ENCODE measurements around the gene PHC3. TPM values are rescaled to one million over a fixed set of nuclear protein-coding genes. Genes with fewer than 3 reads are reported as not detected.
"Not testable (repeated sequence)": the region's sequence is repeated elsewhere in the genome, so short reads cannot be mapped to it uniquely, and the experiment has no call there.

PHC3 gene
- total and polyA plus RNA-seq, 2 donors (not counting 1 experiment from before 2014, with no cell fraction given) = 36.0 to 63.2 TPM

- Histone ChIP-seq H3K4me3 (replicated peaks in 1 of 4; ENCODE audit: control extremely low read depth in 1 of 4, insufficient read depth in 1 of 4, low read depth in 3 of 4, low read length in 4 of 4) (no peak overlapping the region), H3K27ac (ENCODE audit: insufficient read depth, low read length) (no peak overlapping the region), H3K4me1 (ENCODE audit: control insufficient read depth, extremely low read depth, insufficient read depth, low read length) (no peaks in the 10 kb centered on the region), H3K9me3 (ENCODE audit: control insufficient read depth, insufficient read depth, low read depth, low read length) (no peaks in the 10 kb centered on the region), H3K9ac (ENCODE audit: insufficient read depth, low read length) (no peak overlapping the region), H3K36me3 (ENCODE audit: control insufficient read depth, insufficient read depth, low read length) (no peaks in the 10 kb centered on the region), H2AFZ (ENCODE audit: low read length) (no peak overlapping the region), H4K20me1 (ENCODE audit: control insufficient read depth, extremely low read depth, insufficient read depth, low read length) (no peaks in the 10 kb centered on the region), H3K27me3 (ENCODE audit: control insufficient read depth, insufficient read depth, low read length) (no peaks in the 10 kb centered on the region), H3K79me2 (ENCODE audit: control insufficient read depth, insufficient read depth, low read length) (no peaks in the 10 kb centered on the region), H3K4me2 (ENCODE audit: extremely low read depth, insufficient read depth, low read length) (no peak overlapping the region)
- TF ChIP-seq, protein P1, sequence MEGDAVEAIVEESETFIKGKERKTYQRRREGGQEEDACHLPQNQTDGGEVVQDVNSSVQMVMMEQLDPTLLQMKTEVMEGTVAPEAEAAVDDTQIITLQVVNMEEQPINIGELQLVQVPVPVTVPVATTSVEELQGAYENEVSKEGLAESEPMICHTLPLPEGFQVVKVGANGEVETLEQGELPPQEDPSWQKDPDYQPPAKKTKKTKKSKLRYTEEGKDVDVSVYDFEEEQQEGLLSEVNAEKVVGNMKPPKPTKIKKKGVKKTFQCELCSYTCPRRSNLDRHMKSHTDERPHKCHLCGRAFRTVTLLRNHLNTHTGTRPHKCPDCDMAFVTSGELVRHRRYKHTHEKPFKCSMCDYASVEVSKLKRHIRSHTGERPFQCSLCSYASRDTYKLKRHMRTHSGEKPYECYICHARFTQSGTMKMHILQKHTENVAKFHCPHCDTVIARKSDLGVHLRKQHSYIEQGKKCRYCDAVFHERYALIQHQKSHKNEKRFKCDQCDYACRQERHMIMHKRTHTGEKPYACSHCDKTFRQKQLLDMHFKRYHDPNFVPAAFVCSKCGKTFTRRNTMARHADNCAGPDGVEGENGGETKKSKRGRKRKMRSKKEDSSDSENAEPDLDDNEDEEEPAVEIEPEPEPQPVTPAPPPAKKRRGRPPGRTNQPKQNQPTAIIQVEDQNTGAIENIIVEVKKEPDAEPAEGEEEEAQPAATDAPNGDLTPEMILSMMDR (conservative IDR thresholded peaks at IDR 0.05 in 1 of 2, IDR thresholded peaks at IDR 0.05 in 1 of 2; ENCODE audit: low read depth in 1 of 2, low read length in 2 of 2) = no peak
- no peak for TF ChIP-seq EZH2 (IDR thresholded peaks at IDR 0.05; ENCODE audit: low read length, missing control alignments)
- DNase-seq (ENCODE audit: low read depth in 2 of 2) = peak in 1 of 2 donors; percentile 39
Observed at GRCh38 chr3:170196833-170197232, 15.3 kb upstream of the PHC3 start.

DNA sequence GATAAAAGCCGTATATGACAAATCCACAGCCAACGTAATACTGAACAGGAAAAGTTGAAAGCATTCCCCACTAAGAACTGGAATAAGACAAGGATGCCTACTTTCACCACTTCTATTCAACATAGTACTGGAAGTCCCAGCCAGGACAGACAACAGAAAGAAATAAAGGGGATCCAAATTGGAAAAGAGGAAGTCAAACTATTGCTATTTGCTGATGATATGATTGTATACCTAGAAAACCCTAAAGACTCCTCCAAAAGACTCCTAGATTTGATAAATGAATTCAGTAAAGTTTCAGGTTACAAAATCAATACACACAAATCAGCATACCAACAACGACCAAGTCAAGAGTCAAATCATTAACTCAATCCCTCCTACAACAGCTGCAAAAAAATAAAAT lies 14.2 kb upstream of the PHC3 start:
- H3K4me2 ChIP-seq (ENCODE audit: extremely low read depth, insufficient read depth, low read length); DNase-seq (ENCODE audit: low read depth in 2 of 2); H2AFZ ChIP-seq (ENCODE audit: low read length); H4K20me1 ChIP-seq (ENCODE audit: control insufficient read depth, extremely low read depth, insufficient read depth, low read length); H3K4me3 ChIP-seq (replicated peaks in 1 of 4; ENCODE audit: control extremely low read depth in 1 of 4, insufficient read depth in 1 of 4, low read depth in 3 of 4, low read length in 4 of 4); H3K27ac ChIP-seq (ENCODE audit: insufficient read depth, low read length); H3K79me2 ChIP-seq (ENCODE audit: control insufficient read depth, insufficient read depth, low read length); H3K4me1 ChIP-seq (ENCODE audit: control insufficient read depth, extremely low read depth, insufficient read depth, low read length); H3K9me3 ChIP-seq (ENCODE audit: control insufficient read depth, insufficient read depth, low read depth, low read length); H3K9ac ChIP-seq (ENCODE audit: insufficient read depth, low read length); H3K36me3 ChIP-seq (ENCODE audit: control insufficient read depth, insufficient read depth, low read length); H3K27me3 ChIP-seq (ENCODE audit: control insufficient read depth, insufficient read depth, low read length): not testable (repeated sequence)

- TF ChIP-seq, protein P1 (conservative IDR thresholded peaks at IDR 0.05 in 1 of 2, IDR thresholded peaks at IDR 0.05 in 1 of 2; ENCODE audit: low read depth in 1 of 2, low read length in 2 of 2) = no peak
- TF ChIP-seq EZH2 (IDR thresholded peaks at IDR 0.05; ENCODE audit: low read length, missing control alignments) = no peak
- Histone ChIP-seq H3K79me2 (ENCODE audit: control insufficient read depth, insufficient read depth, low read length) (no peaks in the 10 kb centered on the region), H3K4me3 (replicated peaks in 1 of 4; ENCODE audit: control extremely low read depth in 1 of 4, insufficient read depth in 1 of 4, low read depth in 3 of 4, low read length in 4 of 4) (no peak overlapping the region), H4K20me1 (ENCODE audit: control insufficient read depth, extremely low read depth, insufficient read depth, low read length) (no peaks in the 10 kb centered on the region), H3K9me3 (ENCODE audit: control insufficient read depth, insufficient read depth, low read depth, low read length) (no peaks in the 10 kb centered on the region), H3K27me3 (ENCODE audit: control insufficient read depth, insufficient read depth, low read length) (no peaks in the 10 kb centered on the region), H3K36me3 (ENCODE audit: control insufficient read depth, insufficient read depth, low read length) (no peaks in the 10 kb centered on the region), H3K4me2 (ENCODE audit: extremely low read depth, insufficient read depth, low read length) (no peak overlapping the region), H3K9ac (ENCODE audit: insufficient read depth, low read length) (no peak overlapping the region), H3K27ac (ENCODE audit: insufficient read depth, low read length) (no peak overlapping the region), H2AFZ (ENCODE audit: low read length) (peak overlapping the region; percentile 82), H3K4me1 (ENCODE audit: control insufficient read depth, extremely low read depth, insufficient read depth, low read length) (peaks cover 2% of the 10 kb centered on the region)
- DNase-seq (ENCODE audit: low read depth in 2 of 2) = no peak
Observed at GRCh38 chr3:170189398-170190256, 8.1 kb upstream of the PHC3 start.
